OCI-LY3 (cell line): ENCODE results near the gene CPSF3.

ENCODE experiments used
- CTCF ChIP-seq: fragments of 200-600, 300-600 bp; sonication (generic); IDR thresholded peaks from 2 replicates; pipeline ENCODE4 v1.5.1; 2014; ENCODE audit warnings: antibody characterized with exemption, low read length, low read depth
- EZH2phosphoT487 ChIP-seq: fragments of 200-600 bp; shearing (Covaris generic); IDR thresholded peaks from 2 replicates; pipeline ENCODE4 v1.6.1; 2018; ENCODE audit warnings: antibody characterized with exemption, mixed run types, low read depth

GRCh38 chr2:9379391-9379755 lies 44.1 kb upstream of the CPSF3 start:
- no peak for TF ChIP-seq EZH2phosphoT487
- TF ChIP-seq CTCF = no peak
